Measurements from ENCODE around the gene RABL2B. TPM values are rescaled to one million over a fixed set of nuclear protein-coding genes. Genes with fewer than 3 reads are reported as not detected.

RABL2B gene
- total and polyA plus RNA-seq, 4 donors = 14.9 to 79.2 (median 50.2) TPM

Other genes with a start within 250 kb of the RABL2B start
- under 1 TPM in 1 of 2 donors, not detected in 1; 0.06 TPM for gene KLHDC7B, start 237.7 kb downstream of the RABL2B start, total RNA-seq
- gene KLHDC7B, start 237.7 kb downstream of the RABL2B start, polyA plus RNA-seq (ENCODE audit: insufficient read length in 2 of 2) = under 1 TPM in 1 of 2 donors, not detected in 1; 0.22 TPM
- gene SYCE3, start 220.7 kb downstream of the RABL2B start, total RNA-seq = under 1 TPM in 1 of 2 donors, not detected in 1; 0.66 TPM
- gene SYCE3, start 220.7 kb downstream of the RABL2B start, polyA plus RNA-seq (ENCODE audit: insufficient read length in 2 of 2) = not detected
- gene CPT1B, start 205.2 kb downstream of the RABL2B start, total RNA-seq = 10 to 100 TPM in 1 of 2 donors, 1 to 10 TPM in 1; 8.2 to 11.1 TPM
- 10 to 100 TPM; 24.5 to 30.1 TPM for gene CPT1B, start 205.2 kb downstream of the RABL2B start, polyA plus RNA-seq (ENCODE audit: insufficient read length in 2 of 2)
- gene CHKB, start 200.8 kb downstream of the RABL2B start, total RNA-seq = 10 to 100 TPM; 28.8 to 88.3 TPM
- gene CHKB, start 200.8 kb downstream of the RABL2B start, polyA plus RNA-seq (ENCODE audit: insufficient read length in 2 of 2) = 10 to 100 TPM; 81.4 to 89.6 TPM
- 10 to 100 TPM; 19.8 to 42.3 TPM for gene MAPK8IP2, start 182.8 kb downstream of the RABL2B start, total RNA-seq
- gene MAPK8IP2, start 182.8 kb downstream of the RABL2B start, polyA plus RNA-seq (ENCODE audit: insufficient read length in 2 of 2) = 100 to 1,000 TPM; 104 to 109 TPM
- 10 to 100 TPM in 1 of 2 donors, 1 to 10 TPM in 1; 9.8 to 25.0 TPM for gene ARSA, start 155.5 kb downstream of the RABL2B start, total RNA-seq
- gene ARSA, start 155.5 kb downstream of the RABL2B start, polyA plus RNA-seq (ENCODE audit: insufficient read length in 2 of 2) = 10 to 100 TPM; 39.8 to 47.1 TPM
- gene SHANK3, start 110.8 kb downstream of the RABL2B start, total RNA-seq = 1 to 10 TPM; 7.5 to 8.3 TPM
- 10 to 100 TPM; 32.2 to 38.5 TPM for gene SHANK3, start 110.8 kb downstream of the RABL2B start, polyA plus RNA-seq (ENCODE audit: insufficient read length in 2 of 2)
- gene ACR, start 45.4 kb downstream of the RABL2B start, total RNA-seq = under 1 TPM in 1 of 2 donors, not detected in 1; 0.17 TPM
- under 1 TPM; 0.70 to 0.98 TPM for gene ACR, start 45.4 kb downstream of the RABL2B start, polyA plus RNA-seq (ENCODE audit: insufficient read length in 2 of 2)

Data from spinal cord (tissue), 4 donors.